ENCODE data around the gene ADAMTS7. TPM values are rescaled to one million over a fixed set of nuclear protein-coding genes. Genes with fewer than 3 reads are reported as not detected.
A peak's percentile ranks its signal among the peaks of the same experiment; 100 is the strongest.

Gene ADAMTS7
- total and polyA plus RNA-seq, 2 of the 13 experiments (the other 11 are each of a cell fraction or from before 2014, with no cell fraction given) = 0.09 to 0.12 TPM

GRCh38 chr15:78750566-78750965 is 60.7 kb downstream of the ADAMTS7 start:
- intact Hi-C loops (cut with micrococcal nuclease; ENCODE audit: unreplicated experiment) = no loop called here
- no peaks in the 10 kb centered on the region for H3K79me2 ChIP-seq (ENCODE audit: insufficient read depth, low read length)
- H3K9ac ChIP-seq (ENCODE audit: insufficient read depth, low read depth, low read length) = no peak overlapping the region
- TF ChIP-seq PAWR (CRISPR knock-in tag; IDR thresholded peaks at IDR 0.05; ENCODE audit: borderline replicate concordance) (no peak), ZNF275 (CRISPR knock-in tag; IDR thresholded peaks at IDR 0.05; ENCODE audit: borderline replicate concordance) (no peak), POLR2AphosphoS5 (IDR thresholded peaks at IDR 0.05; ENCODE audit: low read depth, low read length) (no peak), ZNF703 (CRISPR knock-in tag; IDR thresholded peaks at IDR 0.05; ENCODE audit: borderline replicate concordance) (no peak), KLF13 (CRISPR knock-in tag; IDR thresholded peaks at IDR 0.05) (no peak), TERF1 (CRISPR knock-in tag; IDR thresholded peaks at IDR 0.05) (no peak), HDAC2 (CRISPR knock-in tag; IDR thresholded peaks at IDR 0.05) (no peak), ZSCAN21 (CRISPR knock-in tag; IDR thresholded peaks at IDR 0.05; ENCODE audit: borderline replicate concordance) (no peak)
- no peak overlapping the region for H3K4me3 ChIP-seq (replicated peaks in 1 of 3; ENCODE audit: insufficient read depth in 1 of 3, low read depth in 2 of 3, low read length in 3 of 3)
- no TSS peak for BruUV-seq (replicated peaks)
- H3K4me2 ChIP-seq (ENCODE audit: low read depth, low read length) = peak overlapping the region; percentile 36; the same call in 1 of the 2 replicates
- ATAC-seq = no peak
- no peaks in the 10 kb centered on the region for H3K36me3 ChIP-seq (replicated peaks in 1 of 2; ENCODE audit: control insufficient read depth in 1 of 2, insufficient read depth in 2 of 2, low read length in 2 of 2)
- no peak for DNase-seq (ENCODE audit: low spot score)
- in situ Hi-C loops (cut with HindIII; ENCODE audit: extremely low pct_ligation_motif_present, low pct_unique_long_range_greater_than_20kb) = no loop called here
- ChIA-PET CTCF (ENCODE audit: low intra/inter-chr PET ratio, low total read pairs) (interaction anchor here (0.8 to 1.2 kb wide), 2 partner anchors 112 to 132 kb away, joined by 5 to 13 read pairs; no protein-coding TSS in a partner anchor), POLR2A (no interaction called here)
- no peak overlapping the region for H3K27ac ChIP-seq (ENCODE audit: extremely low read length, insufficient read depth, low read length)
- 44% methylated on average over 7 of the region's 7 CpGs for WGBS (ENCODE audit: low lambda C conversion rate)
- H3K4me1 ChIP-seq (ENCODE audit: insufficient read depth, low read length) = peaks cover 12% of the 10 kb centered on the region
- no peak overlapping the region for H2AFZ ChIP-seq (ENCODE audit: low read length)
- H3K9me3 ChIP-seq (ENCODE audit: low read length) = no peaks in the 10 kb centered on the region
- no peaks in the 10 kb centered on the region for H4K20me1 ChIP-seq (ENCODE audit: insufficient read depth, low read length)
- FAIRE-seq = no peak
- H3K27me3 ChIP-seq (ENCODE audit: control insufficient read depth in 1 of 2, insufficient read depth in 2 of 2, low read length in 2 of 2) = peaks cover 1 to 18% of the 10 kb centered on the region in 2 experiments; a peak in 4 of 5 replicates
